ENCODE measurements around the gene DCLK2. TPM values are rescaled to one million over a fixed set of nuclear protein-coding genes. Genes with fewer than 3 reads are reported as not detected.

The DCLK2 gene
- total RNA-seq, 3 donors from 2014 or later (not counting 1 experiment from before 2014, with no cell fraction given), result 0.31 TPM; not detected in 2

GRCh38 chr4:150305995-150306394 lies 227.8 kb downstream of the DCLK2 start:
- H3K36me3 ChIP-seq (ENCODE audit: control insufficient read depth, insufficient read depth, low read length), result peaks cover 14% of the 10 kb centered on the region
- H3K9me3 ChIP-seq (ENCODE audit: control insufficient read depth, insufficient read depth, low read length), result no peaks in the 10 kb centered on the region
- Mint-ChIP-seq H3K27me3 (ENCODE audit: low read depth in 2 of 2) (no peaks in the 10 kb centered on the region), H3K27ac (no peak overlapping the region), H3K4me1 (no peaks in the 10 kb centered on the region), H3K9me3 (no peaks in the 10 kb centered on the region), H3K4me3 (no peak overlapping the region), H3K36me3 (no peaks in the 10 kb centered on the region)
- H3K4me1 ChIP-seq (ENCODE audit: control insufficient read depth, insufficient read depth, low read length), result no peaks in the 10 kb centered on the region
- TF ChIP-seq, protein P1, sequence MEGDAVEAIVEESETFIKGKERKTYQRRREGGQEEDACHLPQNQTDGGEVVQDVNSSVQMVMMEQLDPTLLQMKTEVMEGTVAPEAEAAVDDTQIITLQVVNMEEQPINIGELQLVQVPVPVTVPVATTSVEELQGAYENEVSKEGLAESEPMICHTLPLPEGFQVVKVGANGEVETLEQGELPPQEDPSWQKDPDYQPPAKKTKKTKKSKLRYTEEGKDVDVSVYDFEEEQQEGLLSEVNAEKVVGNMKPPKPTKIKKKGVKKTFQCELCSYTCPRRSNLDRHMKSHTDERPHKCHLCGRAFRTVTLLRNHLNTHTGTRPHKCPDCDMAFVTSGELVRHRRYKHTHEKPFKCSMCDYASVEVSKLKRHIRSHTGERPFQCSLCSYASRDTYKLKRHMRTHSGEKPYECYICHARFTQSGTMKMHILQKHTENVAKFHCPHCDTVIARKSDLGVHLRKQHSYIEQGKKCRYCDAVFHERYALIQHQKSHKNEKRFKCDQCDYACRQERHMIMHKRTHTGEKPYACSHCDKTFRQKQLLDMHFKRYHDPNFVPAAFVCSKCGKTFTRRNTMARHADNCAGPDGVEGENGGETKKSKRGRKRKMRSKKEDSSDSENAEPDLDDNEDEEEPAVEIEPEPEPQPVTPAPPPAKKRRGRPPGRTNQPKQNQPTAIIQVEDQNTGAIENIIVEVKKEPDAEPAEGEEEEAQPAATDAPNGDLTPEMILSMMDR (IDR thresholded peaks at IDR 0.05), result no peak
- ATAC-seq, result no peak
- intact Hi-C loops (cut with micrococcal nuclease), result no loop called here
- H3K4me3 ChIP-seq (ENCODE audit: low read length), result no peak overlapping the region
- 100% methylated on average over 1 of the region's 2 CpGs for WGBS (ENCODE audit: insufficient coverage)
- no peaks in the 10 kb centered on the region for H3K27me3 ChIP-seq (ENCODE audit: control insufficient read depth, insufficient read depth, low read length)
- no peak overlapping the region for H3K27ac ChIP-seq (ENCODE audit: low read length)
- DNase-seq, result no peak

DNA sequence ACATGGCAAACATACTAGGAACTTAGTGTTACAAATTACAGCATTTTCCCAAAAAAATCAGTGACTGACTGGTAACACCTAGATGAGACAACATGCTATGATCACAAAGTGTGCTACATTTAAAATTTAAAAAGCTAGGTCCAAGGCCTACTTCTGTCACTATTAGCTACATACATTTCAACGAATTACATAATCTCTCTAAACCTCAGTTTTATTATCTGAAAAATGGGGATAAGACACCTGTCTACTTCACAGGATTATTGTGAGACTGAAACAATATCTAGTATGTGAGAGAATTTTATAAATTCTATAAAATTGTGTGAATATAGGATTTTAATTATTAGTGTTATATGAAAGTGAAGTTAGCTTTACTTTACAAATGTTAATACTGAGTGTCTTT lies 228.5 kb downstream of the DCLK2 start:
- H3K4me3 Mint-ChIP-seq, result no peak overlapping the region
- intact Hi-C loops (cut with micrococcal nuclease), result no loop called here

More for the DNA sequence above, 228.5 kb downstream of the DCLK2 start:
- TF ChIP-seq, protein P1 (IDR thresholded peaks at IDR 0.05), result no peak
- ATAC-seq, result no peak
- H3K4me1 ChIP-seq (ENCODE audit: control insufficient read depth, insufficient read depth, low read length), result no peaks in the 10 kb centered on the region
- H3K27me3 Mint-ChIP-seq (ENCODE audit: low read depth in 2 of 2), result no peaks in the 10 kb centered on the region
- H3K4me3 ChIP-seq (ENCODE audit: low read length), result no peak overlapping the region
- no peak overlapping the region for H3K27ac ChIP-seq (ENCODE audit: low read length)
- no peaks in the 10 kb centered on the region for H3K36me3 Mint-ChIP-seq
- no CpG with 5 or more reads among the region's 1 CpG for WGBS (ENCODE audit: insufficient coverage)
- no peaks in the 10 kb centered on the region for H3K27me3 ChIP-seq (ENCODE audit: control insufficient read depth, insufficient read depth, low read length)
- no peak overlapping the region for H3K27ac Mint-ChIP-seq
- DNase-seq, result no peak
- no peaks in the 10 kb centered on the region for H3K9me3 ChIP-seq (ENCODE audit: control insufficient read depth, insufficient read depth, low read length)
- no peaks in the 10 kb centered on the region for H3K4me1 Mint-ChIP-seq
- H3K36me3 ChIP-seq (ENCODE audit: control insufficient read depth, insufficient read depth, low read length), result peaks cover 14% of the 10 kb centered on the region
- no peaks in the 10 kb centered on the region for H3K9me3 Mint-ChIP-seq
